Measurements from ENCODE around the gene PDE7B.

GRCh38 chr6:136213853-136214252 lies 362.4 kb downstream of the PDE7B start:
- TF ChIP-seq EZH2 (optimal IDR thresholded peaks at IDR 0.05; ENCODE audit: low read depth, low read length): no peak
- TF ChIP-seq, protein P1, sequence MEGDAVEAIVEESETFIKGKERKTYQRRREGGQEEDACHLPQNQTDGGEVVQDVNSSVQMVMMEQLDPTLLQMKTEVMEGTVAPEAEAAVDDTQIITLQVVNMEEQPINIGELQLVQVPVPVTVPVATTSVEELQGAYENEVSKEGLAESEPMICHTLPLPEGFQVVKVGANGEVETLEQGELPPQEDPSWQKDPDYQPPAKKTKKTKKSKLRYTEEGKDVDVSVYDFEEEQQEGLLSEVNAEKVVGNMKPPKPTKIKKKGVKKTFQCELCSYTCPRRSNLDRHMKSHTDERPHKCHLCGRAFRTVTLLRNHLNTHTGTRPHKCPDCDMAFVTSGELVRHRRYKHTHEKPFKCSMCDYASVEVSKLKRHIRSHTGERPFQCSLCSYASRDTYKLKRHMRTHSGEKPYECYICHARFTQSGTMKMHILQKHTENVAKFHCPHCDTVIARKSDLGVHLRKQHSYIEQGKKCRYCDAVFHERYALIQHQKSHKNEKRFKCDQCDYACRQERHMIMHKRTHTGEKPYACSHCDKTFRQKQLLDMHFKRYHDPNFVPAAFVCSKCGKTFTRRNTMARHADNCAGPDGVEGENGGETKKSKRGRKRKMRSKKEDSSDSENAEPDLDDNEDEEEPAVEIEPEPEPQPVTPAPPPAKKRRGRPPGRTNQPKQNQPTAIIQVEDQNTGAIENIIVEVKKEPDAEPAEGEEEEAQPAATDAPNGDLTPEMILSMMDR (IDR thresholded peaks at IDR 0.05; ENCODE audit: low read length): no peak

All from MM.1S (cell line).